Gastroesophageal sphincter (tissue), 4 donors: ENCODE measurements around the gene DNAJC11. TPM values are rescaled to one million over a fixed set of nuclear protein-coding genes. Genes with fewer than 3 reads are reported as not detected.
A peak's percentile ranks its signal among the peaks of the same experiment; 100 is the strongest.

Source experiments
- ATAC-seq: fragments of 150-250 bp; one replicate; pipeline ENCODE4 v1.9.1; 2016; ENCODE audit warnings: mild to moderate bottlenecking, moderate library complexity
- H3K27ac ChIP-seq, 4 donors: fragments of 200-600 bp; sonication (generic) in 3 of 4; 1 replicate in 3 of 4; 2 replicates in 1 of 4; pipeline ENCODE4 v1.5.1; 2016 to 2019
- H3K27me3 ChIP-seq: fragments of 200-600 bp; sonication (generic); one replicate; pipeline ENCODE4 v1.5.1; 2019
- H3K36me3 ChIP-seq, 2 donors: fragments of 200-600 bp; sonication (generic); one replicate each; pipeline ENCODE4 v1.5.1; 2019; ENCODE audit warnings: control low read depth in 1 of 2
- H3K4me1 ChIP-seq, 3 donors: fragments of 200-600 bp; sonication (generic); 1 replicate in 2 of 3; 2 replicates in 1 of 3; pipeline ENCODE4 v1.5.1; 2016 to 2019; ENCODE audit warnings: control low read depth in 2 of 3
- H3K4me3 ChIP-seq, 2 donors: fragments of 200-600 bp; sonication (generic); one replicate each; pipeline ENCODE4 v1.5.1; 2019; ENCODE audit warnings: mild to moderate bottlenecking in 1 of 2, moderate library complexity in 1 of 2
- H3K9me3 ChIP-seq, 3 donors: fragments of 200-600 bp; sonication (generic); one replicate each; pipeline ENCODE4 v1.5.1; 2017 to 2019; ENCODE audit warnings: control low read depth in 2 of 3
- CTCF ChIP-seq, 4 experiments: fragments of 200-600 bp in 2 of 4; fragments of 450-650 bp in 2 of 4; sonication (generic) in 1 of 4; IDR thresholded peaks; one replicate each; pipeline ENCODE4 v1.5.1; 2017 to 2019; ENCODE audit warnings: antibody characterized with exemption in 4 of 4, mild to moderate bottlenecking in 2 of 4, moderate library complexity in 2 of 4
- EP300 ChIP-seq: sonication (generic); formaldehyde crosslinking; IDR thresholded peaks from one replicate; pipeline ENCODE4 v1.6.1; 2017; ENCODE audit warnings: antibody characterized with exemption, mild to moderate bottlenecking
- POLR2A ChIP-seq, 2 donors: fragments of 450-650 bp; IDR thresholded peaks; one replicate each; pipeline ENCODE4 v1.6.1; 2017; ENCODE audit warnings: antibody characterized with exemption in 2 of 2, mild to moderate bottlenecking in 2 of 2, moderate library complexity in 1 of 2
- POLR2AphosphoS5 ChIP-seq: sonication (generic); formaldehyde crosslinking; IDR thresholded peaks from one replicate; pipeline ENCODE4 v1.6.1; 2017; ENCODE audit warnings: antibody characterized with exemption
- WGBS, 2 donors: methylation state at CpG; one replicate each; pipeline ENCODE4 v1.1.5; 2018; ENCODE audit warnings: low coverage in 1 of 2; 5-methylcytosine and 5-hydroxymethylcytosine counted together
- total RNA-seq, 4 donors: library from RNA; depleted of rRNA; stranded (reverse); fragments of >200 nt; gene quantifications; one replicate each; pipeline ENCODE4 v1.1.0, GENCODE V29; 2016

DNAJC11 gene
- total RNA-seq, 4 donors from 2014 or later = 20.9 to 51.7 (median 30.8) TPM

GRCh38 chr1:6603915-6604558 is 97.6 kb downstream of the DNAJC11 start:
- Histone ChIP-seq H3K4me3 (peak overlapping the region; percentile 53 to 99), H3K36me3 (peaks cover 0 to 7% of the 10 kb centered on the region in 2 donors), H3K27me3 (no peaks in the 10 kb centered on the region), H3K4me1 (peaks cover 3 to 70% (median 26%) of the 10 kb centered on the region in 3 donors), H3K9me3 (no peaks in the 10 kb centered on the region), H3K27ac (peak overlapping the region; percentile 87 to 100 (median 98))
- WGBS, 2 donors = 3 to 4% methylated on average over 11 to 14 of the region's 19 CpGs
- ATAC-seq = peak; percentile 52
- TF ChIP-seq CTCF (IDR thresholded peaks at IDR 0.05) (peak in 3 of 4 experiments; percentile 20 to 42 (median 30)), POLR2AphosphoS5 (peak; percentile 86), EP300 (peak; percentile 36), POLR2A (IDR thresholded peaks at IDR 0.05) (no peak)

- Histone ChIP-seq H3K9me3 (no peaks in the 10 kb centered on the region), H3K27ac (peak overlapping the region; percentile 87 to 100 (median 98)), H3K4me3 (peak overlapping the region; percentile 53 to 99), H3K36me3 (peaks cover 0 to 14% of the 10 kb centered on the region in 2 donors), H3K27me3 (no peaks in the 10 kb centered on the region), H3K4me1 (peaks cover 3 to 70% (median 32%) of the 10 kb centered on the region in 3 donors)
- ATAC-seq = peak; percentile 29
- peak; percentile 13 to 38 for TF ChIP-seq POLR2A (IDR thresholded peaks at IDR 0.05)
- TF ChIP-seq EP300 = no peak
- peak; percentile 75 for TF ChIP-seq POLR2AphosphoS5
- no peak for TF ChIP-seq CTCF (IDR thresholded peaks at IDR 0.05)
- whole genome bisulfite sequencing, 2 donors = 0% methylated on average over 8 to 23 of the region's 36 CpGs
These were observed 98.2 kb downstream of the DNAJC11 start for GRCh38 chr1:6603238-6603914.

GRCh38 chr1:6602669-6603237 is 98.9 kb downstream of the DNAJC11 start, which contains the start of gene KLHL21:
TSS of gene KLHL21 (minus strand) at chr1:6602869. CDS start at chr1:6602817, 52 bp downstream.
- peaks cover 3 to 71% (median 39%) of the 10 kb centered on the region in 3 donors for H3K4me1 ChIP-seq
- H3K9me3 ChIP-seq = no peaks in the 10 kb centered on the region
- peak; percentile 85 to 88 for TF ChIP-seq POLR2A (IDR thresholded peaks at IDR 0.05)
- TF ChIP-seq EP300 = no peak
- peak; percentile 88 for TF ChIP-seq POLR2AphosphoS5
- TF ChIP-seq CTCF (IDR thresholded peaks at IDR 0.05) = peak in 1 of 4 experiments; percentile 14
- peak within 1 kb of the TSS; percentile 53 to 99 for H3K4me3 ChIP-seq
- no peaks in the 10 kb centered on the region for H3K27me3 ChIP-seq
- WGBS, 2 donors = no CpG with 5 or more reads among the region's 84 CpGs
- H3K27ac ChIP-seq = peak within 1 kb of the TSS; percentile 87 to 100 (median 98)
- ATAC-seq = peak; percentile 86
- peaks cover 0 to 20% of the 10 kb centered on the region in 2 donors for H3K36me3 ChIP-seq

- Histone ChIP-seq H3K4me3 (peak overlapping the region; percentile 53 to 99), H3K36me3 (peaks cover 0 to 26% of the 10 kb centered on the region in 2 donors), H3K27ac (peak overlapping the region; percentile 87 to 100 (median 98)), H3K9me3 (no peaks in the 10 kb centered on the region), H3K27me3 (no peaks in the 10 kb centered on the region), H3K4me1 (peaks cover 3 to 71% (median 45%) of the 10 kb centered on the region in 3 donors)
- no CpG with 5 or more reads among the region's 103 CpGs for WGBS, 2 donors
- peak; percentile 5 for ATAC-seq
- TF ChIP-seq POLR2AphosphoS5 (peak; percentile 27), CTCF (IDR thresholded peaks at IDR 0.05) (peak in 3 of 4 experiments; percentile 4 to 15 (median 10)), POLR2A (IDR thresholded peaks at IDR 0.05) (no peak), EP300 (no peak)
These were observed 99.5 kb downstream of the DNAJC11 start for GRCh38 chr1:6601923-6602668.
